ENCODE results near the gene USP26. TPM values are rescaled to one million over a fixed set of nuclear protein-coding genes. Genes with fewer than 3 reads are reported as not detected.
A peak's percentile ranks its signal among the peaks of the same experiment; 100 is the strongest.

USP26 gene
- total RNA-seq (1 to 10 TPM; 1.9 to 5.8 TPM), polyA plus RNA-seq (ENCODE audit: insufficient read depth, low read depth, low replicate concordance) (1.0 TPM)
- long read RNA-seq, donor 1, result 0 reads
- long read RNA-seq, donor 2, result 0 reads

GRCh38 chrX:133097031-133097430, at the start of gene USP26:
Gene USP26, minus strand, starts transcription at chrX:133097109. Its CDS starts 68,889 bp downstream, at chrX:133028220.
- TF ChIP-seq CTCF (IDR thresholded peaks at IDR 0.05) (no peak), POLR2A (IDR thresholded peaks at IDR 0.05) (no peak)
- Histone ChIP-seq H3K36me3 (ENCODE audit: low read depth, missing control alignments) (no peaks in the 10 kb centered on the region), H3K27ac (no peak within 1 kb of the TSS), H3K4me1 (no peaks in the 10 kb centered on the region), H3K9me3 (no peaks in the 10 kb centered on the region), H3K27me3 (no peaks in the 10 kb centered on the region), H3K4me3 (no peak within 1 kb of the TSS)
- peak; percentile 21 for DNase-seq
- WGBS, 2 donors, result 78 to 83% methylated on average over 11 to 16 of the region's 16 CpGs
- intact Hi-C loops (cut with DNase I; ENCODE audit: low total_unique reads), result no loop called here

- no peaks in the 10 kb centered on the region for H3K36me3 ChIP-seq (ENCODE audit: low read depth, missing control alignments)
- no peak overlapping the region for H3K27ac ChIP-seq
- TF ChIP-seq CTCF (IDR thresholded peaks at IDR 0.05) (no peak), POLR2A (IDR thresholded peaks at IDR 0.05) (no peak)
- WGBS, 2 donors, result 89 to 94% methylated on average over 4 of the region's 4 CpGs
- no peaks in the 10 kb centered on the region for H3K9me3 ChIP-seq
- no peaks in the 10 kb centered on the region for H3K4me1 ChIP-seq
- no peak for DNase-seq
- no peak overlapping the region for H3K4me3 ChIP-seq
- H3K27me3 ChIP-seq, result no peaks in the 10 kb centered on the region
- intact Hi-C loops (cut with DNase I; ENCODE audit: low total_unique reads), result no loop called here
Measured at GRCh38 chrX:133134282-133134681, 37.4 kb upstream of the USP26 start.

GRCh38 chrX:133120406-133120805, 23.5 kb upstream of the USP26 start:
- Histone ChIP-seq H3K36me3 (ENCODE audit: low read depth, missing control alignments) (no peaks in the 10 kb centered on the region), H3K4me1 (no peaks in the 10 kb centered on the region), H3K4me3 (no peak overlapping the region), H3K27ac (no peak overlapping the region), H3K9me3 (no peaks in the 10 kb centered on the region), H3K27me3 (no peaks in the 10 kb centered on the region)
- WGBS, 2 donors, result 84 to 95% methylated on average over 5 of the region's 5 CpGs
- no peak for DNase-seq
- intact Hi-C loops (cut with DNase I; ENCODE audit: low total_unique reads), result no loop called here
- TF ChIP-seq CTCF (IDR thresholded peaks at IDR 0.05), result no peak
- TF ChIP-seq POLR2A (IDR thresholded peaks at IDR 0.05), result no peak

GRCh38 chrX:133094098-133094731, 2.7 kb downstream of the USP26 start:
- Histone ChIP-seq H3K9me3 (no peaks in the 10 kb centered on the region), H3K4me1 (no peaks in the 10 kb centered on the region), H3K27me3 (no peaks in the 10 kb centered on the region), H3K36me3 (ENCODE audit: low read depth, missing control alignments) (no peaks in the 10 kb centered on the region), H3K27ac (no peak overlapping the region), H3K4me3 (no peak overlapping the region)
- no peak for DNase-seq
- TF ChIP-seq POLR2A (IDR thresholded peaks at IDR 0.05), result no peak
- WGBS, 2 donors, result 80 to 84% methylated on average over 8 of the region's 8 CpGs
- intact Hi-C loops (cut with DNase I; ENCODE audit: low total_unique reads), result no loop called here

GRCh38 chrX:133090236-133090809, 6.6 kb downstream of the USP26 start:
- intact Hi-C loops (cut with DNase I; ENCODE audit: low total_unique reads), result no loop called here
- Histone ChIP-seq H3K4me1 (no peaks in the 10 kb centered on the region), H3K4me3 (no peak overlapping the region), H3K27ac (no peak overlapping the region), H3K36me3 (ENCODE audit: low read depth, missing control alignments) (no peaks in the 10 kb centered on the region), H3K27me3 (no peaks in the 10 kb centered on the region), H3K9me3 (no peaks in the 10 kb centered on the region)
- TF ChIP-seq CTCF (IDR thresholded peaks at IDR 0.05), result no peak
- no peak for TF ChIP-seq POLR2A (IDR thresholded peaks at IDR 0.05)
- DNase-seq, result no peak
